Activated effector memory CD4-positive, alpha-beta T cell treated with anti-CD3 and anti-CD28 coated beads, Interleukin-2, amount 50 U/mL, for 16 hours (primary cell): ENCODE measurements around the gene GSDMA.

Source experiments
- DNase-seq: peaks from one replicate; pipeline ENCODE4 v3.0.0-alpha.2; 2020

The GSDMA gene

GRCh38 chr17:40023590-40024292 lies 60.9 kb downstream of the GSDMA start:
- no peak for DNase-seq

GRCh38 chr17:40024901-40025300 lies 62.1 kb downstream of the GSDMA start:
- no peak for DNase-seq

- DNase-seq, result no peak
These were observed 62.8 kb downstream of the GSDMA start for GRCh38 chr17:40025559-40025958.

- peak; percentile 75 for DNase-seq
These were observed 63.4 kb downstream of the GSDMA start for GRCh38 chr17:40025991-40026815.

GRCh38 chr17:40026816-40027613 lies 64.2 kb downstream of the GSDMA start:
- peak; percentile 90 for DNase-seq
